GM18519 (cell line): ENCODE measurements around the gene TPH2.

Experiments used
- ATAC-seq: cut with Tn5 transposase; IDR thresholded peaks from one replicate; pipeline ENCODE4 v1.9.1; 2021; ENCODE audit warnings: mild to moderate bottlenecking, moderate library complexity; ENCODE audit not compliant: unreplicated experiment, low FRiP score

Gene TPH2

GRCh38 chr12:71958457-71958856 is 19.8 kb downstream of the TPH2 start:
- no peak for ATAC-seq

GRCh38 chr12:71958993-71959578 is 20.4 kb downstream of the TPH2 start:
- ATAC-seq = no peak

DNA sequence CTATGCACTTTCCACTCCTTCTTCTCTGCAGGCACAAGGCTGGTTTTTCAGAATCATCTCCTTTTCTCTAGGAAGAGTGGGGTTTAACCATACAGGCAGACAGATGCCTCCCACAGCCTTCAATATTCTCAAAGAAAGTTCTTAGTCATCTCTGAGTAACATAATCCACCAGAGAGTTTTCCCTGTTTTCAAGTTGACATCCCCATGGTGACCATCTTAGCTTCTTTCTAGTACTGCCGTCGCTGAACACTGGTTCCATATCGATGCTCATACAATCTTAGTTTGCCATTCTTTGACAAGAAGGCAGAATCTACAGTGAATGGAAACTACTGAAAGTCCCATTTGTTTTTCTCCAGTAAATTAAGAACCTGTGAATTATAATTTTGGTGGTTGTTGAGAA is 28.6 kb downstream of the TPH2 start:
- ATAC-seq = no peak

DNA sequence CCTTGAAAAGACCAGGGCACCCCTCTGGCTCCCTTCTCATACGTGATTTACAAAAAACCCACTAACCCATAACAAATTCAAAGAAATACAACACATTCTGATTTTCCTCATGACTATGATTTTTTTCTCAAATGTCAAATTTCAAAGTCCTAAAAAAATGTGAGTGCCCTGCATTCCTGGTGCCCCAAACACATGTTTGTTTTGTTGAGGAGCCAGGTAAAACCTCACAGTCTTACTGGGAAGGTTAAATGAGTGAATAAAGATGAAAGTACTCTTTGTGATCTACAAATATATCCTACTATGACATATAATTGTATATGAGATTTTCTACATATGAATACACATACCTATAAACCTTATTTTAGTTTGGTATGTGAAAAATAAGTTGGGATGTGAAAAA is 30.7 kb downstream of the TPH2 start:
- ATAC-seq = no peak

DNA sequence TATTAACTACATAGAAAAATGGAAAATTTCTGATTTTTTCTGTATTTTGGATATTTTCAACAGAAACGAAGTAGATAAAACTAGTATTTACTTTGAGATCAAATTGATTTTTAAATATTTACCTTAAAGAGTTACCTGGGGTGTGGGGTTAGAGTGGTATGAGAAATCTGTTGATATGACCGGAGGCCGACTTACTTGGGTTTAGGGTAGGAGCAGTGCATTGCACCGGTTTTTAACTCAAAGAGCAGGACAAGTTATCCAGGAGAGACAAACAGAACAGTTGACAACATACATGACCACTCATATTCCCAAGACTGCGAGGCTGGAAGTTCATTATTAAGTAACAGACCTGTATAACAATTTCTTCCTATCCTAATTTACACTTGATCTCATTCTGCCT is 31.4 kb downstream of the TPH2 start:
- ATAC-seq = no peak

DNA sequence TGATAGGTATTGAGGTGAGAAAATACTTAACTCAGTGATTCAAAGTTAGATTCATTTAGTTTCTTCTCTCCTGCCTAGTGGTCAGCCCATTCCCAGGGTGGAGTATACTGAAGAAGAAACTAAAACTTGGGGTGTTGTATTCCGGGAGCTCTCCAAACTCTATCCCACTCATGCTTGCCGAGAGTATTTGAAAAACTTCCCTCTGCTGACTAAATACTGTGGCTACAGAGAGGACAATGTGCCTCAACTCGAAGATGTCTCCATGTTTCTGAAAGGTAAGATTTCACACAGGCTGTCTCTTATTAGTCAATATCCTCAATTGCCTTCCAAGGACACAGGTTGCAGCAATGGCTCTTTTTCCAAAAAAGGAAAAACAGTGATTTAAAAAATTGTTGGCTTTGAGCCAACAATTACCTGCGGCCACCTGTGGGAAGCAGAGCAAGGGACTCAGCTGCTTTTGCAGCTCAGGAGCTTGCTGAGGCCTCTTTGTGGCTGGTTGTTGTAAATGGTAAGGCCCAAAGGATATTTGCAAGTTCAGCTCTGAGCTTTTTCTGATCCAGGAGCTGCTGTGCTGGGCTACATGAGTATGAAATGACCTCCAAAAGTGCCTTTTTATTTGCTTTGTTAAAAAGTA is 33.9 kb downstream of the TPH2 start:
- ATAC-seq = no peak

DNA sequence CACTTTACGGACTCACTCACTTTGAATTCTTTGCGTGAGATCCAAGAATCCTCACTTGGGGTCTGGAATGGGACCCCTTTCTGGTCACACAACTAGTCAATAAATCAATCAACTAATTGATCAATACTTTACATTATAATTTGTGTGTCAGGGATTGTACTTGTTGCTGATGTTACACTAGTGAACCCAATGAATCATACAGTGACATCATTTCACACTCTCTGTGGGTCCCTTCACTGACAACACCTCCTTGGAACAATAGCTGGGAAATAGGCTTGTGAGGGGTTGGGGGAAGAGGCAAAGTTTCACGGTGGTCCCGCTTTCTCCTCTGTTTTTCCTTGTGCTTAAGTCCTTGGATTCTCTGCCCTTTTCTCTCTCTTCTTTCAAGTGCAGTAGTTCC is 35.0 kb downstream of the TPH2 start:
- no peak for ATAC-seq

- no peak for ATAC-seq
Measured at GRCh38 chr12:71980538-71980937, 41.9 kb downstream of the TPH2 start.

DNA sequence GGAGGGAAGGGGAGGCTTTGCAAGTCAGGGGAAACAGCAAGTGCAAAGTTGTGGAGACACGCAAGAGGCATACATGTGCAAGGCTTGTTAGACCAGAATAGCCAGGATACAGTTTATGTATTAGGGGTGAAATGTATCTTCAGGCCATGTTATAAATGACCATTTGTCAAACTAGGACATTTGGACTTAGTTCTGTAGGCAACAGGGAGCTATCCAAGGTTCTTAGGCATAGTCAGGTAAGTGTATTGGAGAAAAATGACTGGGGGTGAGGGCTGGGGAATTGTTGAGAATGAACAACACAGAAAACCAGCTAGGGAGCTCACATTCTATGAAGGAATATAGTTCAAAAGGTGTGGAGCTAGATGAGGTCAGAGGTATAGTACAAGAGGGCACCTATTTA is 42.5 kb downstream of the TPH2 start:
- ATAC-seq = no peak

- no peak for ATAC-seq
Measured at GRCh38 chr12:71994715-71995114, 56.1 kb downstream of the TPH2 start.

- ATAC-seq = no peak
Measured at GRCh38 chr12:71999795-72000194, 61.1 kb downstream of the TPH2 start.

DNA sequence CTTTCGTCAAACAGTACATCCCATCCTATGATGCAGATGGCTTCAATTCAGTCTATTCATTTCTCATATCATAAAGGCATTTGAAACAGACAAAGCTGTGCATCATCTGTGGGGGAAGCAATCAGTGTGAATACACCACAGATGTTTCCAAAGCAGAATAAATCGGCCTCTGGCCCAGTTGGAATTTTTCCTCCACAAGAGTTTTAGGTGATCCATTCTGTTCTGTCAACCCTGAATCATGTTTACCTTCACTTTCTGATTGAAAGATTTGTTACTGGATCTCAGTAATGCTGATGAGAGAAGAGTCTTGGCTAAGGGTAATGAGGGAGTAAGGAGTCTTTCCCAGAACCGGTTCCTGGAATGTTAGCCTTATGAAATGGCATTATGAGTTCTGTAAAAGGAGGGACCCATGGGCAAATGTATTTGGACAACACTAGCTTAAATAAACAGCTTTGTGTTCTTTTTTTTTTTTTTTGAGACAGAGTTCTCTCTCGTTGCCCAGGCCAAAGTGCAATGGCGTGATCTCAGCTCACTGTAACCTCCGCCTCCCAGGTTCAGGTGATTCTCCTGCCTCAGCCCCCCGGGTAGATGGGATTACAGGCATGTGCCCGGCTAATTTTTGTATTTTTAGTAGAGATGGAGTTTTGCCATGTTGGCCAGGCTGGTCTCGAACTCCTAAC is 62.5 kb downstream of the TPH2 start:
- no peak for ATAC-seq

DNA sequence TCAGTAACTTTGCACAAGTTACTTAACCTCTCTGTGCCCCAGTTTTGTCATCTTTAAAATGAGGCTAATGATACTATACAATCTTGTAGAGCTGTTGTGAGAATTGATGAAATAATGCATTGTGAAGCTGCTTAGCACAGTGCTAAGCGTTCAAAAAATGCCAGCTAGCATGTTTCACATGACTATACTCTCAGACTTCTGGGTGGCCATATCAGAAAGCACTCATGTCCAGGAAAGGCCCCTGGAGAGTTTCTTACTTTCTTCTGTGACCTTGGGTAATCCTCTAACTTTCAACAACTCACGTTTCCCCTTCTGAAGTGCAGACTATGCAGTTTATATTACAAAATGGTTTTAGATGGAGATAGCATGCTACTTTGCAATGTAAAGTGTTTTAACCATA is 68.1 kb downstream of the TPH2 start:
- no peak for ATAC-seq

GRCh38 chr12:72010356-72010755 is 71.7 kb downstream of the TPH2 start:
- no peak for ATAC-seq

GRCh38 chr12:72011374-72011773 is 72.7 kb downstream of the TPH2 start:
- no peak for ATAC-seq

DNA sequence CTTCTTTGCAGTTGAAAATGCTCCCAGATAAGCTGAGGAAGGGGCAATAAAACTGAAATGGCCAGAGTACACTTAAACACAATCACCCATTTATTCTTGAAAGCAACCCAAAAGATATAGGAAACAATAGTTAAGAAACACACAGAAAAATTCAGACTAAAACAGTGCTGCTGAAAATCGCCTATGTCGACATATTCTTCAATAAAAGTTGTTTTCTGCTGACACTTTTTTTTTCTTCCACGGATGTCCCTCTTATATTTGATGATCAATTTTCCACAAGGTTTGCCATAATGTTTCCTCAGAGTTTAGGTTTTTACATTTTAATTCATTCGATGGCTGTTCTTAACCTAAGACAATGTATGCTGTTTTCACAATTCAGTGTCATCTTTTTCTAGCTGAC is 74.2 kb downstream of the TPH2 start:
- no peak for ATAC-seq

- ATAC-seq = no peak
Measured at GRCh38 chr12:72015895-72016294, 77.2 kb downstream of the TPH2 start.

DNA sequence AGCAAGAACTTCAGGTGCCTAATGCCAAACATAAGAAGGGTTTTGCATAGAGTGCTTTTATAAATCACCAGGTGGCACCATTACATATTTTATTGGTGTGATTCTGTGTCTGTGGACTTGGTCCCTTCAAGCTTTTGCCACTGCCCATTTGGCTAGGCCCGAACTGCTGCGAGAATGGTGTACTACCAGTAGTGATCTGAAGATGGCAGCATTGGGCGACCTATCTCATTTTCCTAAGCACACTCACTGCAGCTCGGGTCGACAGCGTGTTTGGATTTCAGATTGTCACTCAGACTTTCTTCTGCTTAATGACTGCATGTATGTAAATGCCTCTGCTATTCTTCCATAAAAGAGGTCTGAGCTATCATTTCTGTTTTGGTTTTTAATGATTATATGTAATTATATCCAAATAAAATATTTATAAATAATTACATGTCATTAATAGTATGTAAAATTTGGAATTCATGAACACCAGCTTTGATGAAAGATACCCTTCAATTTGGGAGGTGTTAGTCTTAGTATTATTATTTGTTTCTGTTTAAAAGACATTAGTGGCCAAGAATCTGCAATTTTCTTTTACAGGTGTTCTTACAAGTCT is 78.5 kb downstream of the TPH2 start:
- ATAC-seq = peak; percentile 95

DNA sequence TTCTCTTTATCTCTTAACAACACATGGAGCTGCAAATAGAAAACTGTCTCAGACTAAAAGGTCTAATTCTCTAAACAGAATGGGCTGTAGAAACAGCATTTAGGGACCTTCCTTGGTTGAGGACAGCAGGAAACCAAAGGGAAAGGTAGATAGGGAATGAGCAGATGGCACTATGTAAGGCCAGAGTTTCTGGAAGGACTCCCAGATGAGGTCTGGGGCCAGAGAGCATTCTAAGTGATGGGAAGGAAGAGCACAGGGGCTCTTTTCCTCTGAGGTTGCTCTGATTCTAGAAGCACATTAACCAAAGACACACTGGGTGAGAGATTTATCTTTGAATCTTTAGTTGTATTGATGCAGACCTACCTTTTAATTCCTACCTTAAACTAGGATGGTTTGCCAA is 79.4 kb downstream of the TPH2 start:
- no peak for ATAC-seq

GRCh38 chr12:72024613-72025012 is 86.0 kb downstream of the TPH2 start:
- ATAC-seq = no peak

GRCh38 chr12:72025524-72025923 is 86.9 kb downstream of the TPH2 start:
- ATAC-seq = no peak

- ATAC-seq = no peak
Measured at GRCh38 chr12:72028966-72029365, 90.3 kb downstream of the TPH2 start.
